Middle frontal gyrus (tissue), 1 donor: ENCODE data around the gene ALDH1A1.

ENCODE experiments used
- DNase-seq: peaks from one replicate; pipeline ENCODE4 v3.0.0-alpha.2; 2015; ENCODE audit warnings: low spot score; ENCODE audit errors: extremely low spot score

Gene ALDH1A1

DNA sequence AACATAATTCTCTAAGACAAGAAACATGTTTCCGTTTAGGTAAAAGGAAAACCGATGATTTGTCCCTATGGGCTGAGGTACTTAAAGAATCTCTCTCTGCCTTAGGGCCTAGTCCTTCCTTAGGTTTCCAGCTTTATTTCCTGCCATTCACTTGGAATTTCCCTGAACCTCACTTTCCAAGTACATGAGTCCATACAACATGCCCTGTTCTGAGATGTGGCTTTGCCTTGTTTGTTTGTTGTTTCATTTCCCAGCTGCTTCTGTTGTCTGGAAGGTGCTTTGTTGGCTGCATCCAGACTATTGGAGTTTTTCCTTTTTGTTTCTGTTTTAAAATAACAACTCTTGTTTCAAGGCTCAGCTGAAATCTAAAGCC, 95.2 kb downstream of the ALDH1A1 start:
- DNase-seq: no peak

DNA sequence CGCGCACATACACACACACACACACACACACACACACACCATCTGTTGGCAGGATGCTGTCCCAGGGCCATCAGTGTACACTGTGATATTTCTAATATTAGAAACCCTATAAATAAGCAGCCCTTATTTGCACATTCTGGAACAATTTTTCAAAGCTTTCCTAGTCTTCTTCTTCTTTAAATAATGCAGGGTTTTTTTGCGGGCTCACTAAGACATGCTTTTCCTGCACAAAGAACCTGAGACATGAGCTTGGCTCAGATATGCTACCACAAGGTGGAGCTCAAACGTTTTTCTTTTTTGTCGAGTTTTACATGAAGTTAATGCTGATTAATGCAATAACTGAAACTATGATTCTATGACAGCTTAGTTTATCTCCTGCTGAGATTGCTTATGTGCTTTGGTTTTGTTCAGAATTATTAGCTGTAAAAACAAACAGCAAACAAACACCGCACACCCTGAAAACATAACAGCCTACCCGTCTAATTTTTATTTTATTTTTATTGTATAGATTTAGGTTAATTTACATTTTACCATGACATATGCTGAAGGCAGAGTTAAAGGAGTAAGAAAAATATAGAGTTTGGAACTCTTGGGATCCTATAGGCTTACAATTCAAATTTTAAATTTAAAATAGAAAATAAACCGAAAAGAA, 95.8 kb downstream of the ALDH1A1 start:
- peak; percentile 66 for DNase-seq

- no peak for DNase-seq
These were observed 96.8 kb downstream of the ALDH1A1 start for GRCh38 chr9:72855890-72856523.

DNA sequence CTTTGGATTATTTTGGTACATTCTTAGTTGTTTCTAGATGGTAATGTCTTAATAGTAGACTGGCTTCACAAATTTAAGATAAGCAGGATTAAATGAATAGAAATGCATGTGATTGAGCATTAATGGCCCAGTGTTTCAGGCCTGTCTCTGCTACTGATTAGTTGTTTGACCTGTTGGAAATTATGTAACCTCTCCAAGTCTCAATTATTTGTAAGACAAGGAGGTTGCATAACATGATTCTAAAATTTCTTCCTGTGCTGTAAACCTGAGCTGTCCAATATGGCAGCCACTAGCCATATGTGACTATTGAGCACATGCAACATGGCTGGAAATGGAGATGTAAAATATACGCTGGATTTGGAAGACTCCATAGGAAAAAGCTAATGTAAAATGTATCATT, 97.5 kb downstream of the ALDH1A1 start:
- no peak for DNase-seq
